ENCODE data around the gene CDC34.
"Not testable (repeated sequence)": the region's sequence is repeated elsewhere in the genome, so short reads cannot be mapped to it uniquely, and the experiment has no call there.

Gene CDC34

DNA sequence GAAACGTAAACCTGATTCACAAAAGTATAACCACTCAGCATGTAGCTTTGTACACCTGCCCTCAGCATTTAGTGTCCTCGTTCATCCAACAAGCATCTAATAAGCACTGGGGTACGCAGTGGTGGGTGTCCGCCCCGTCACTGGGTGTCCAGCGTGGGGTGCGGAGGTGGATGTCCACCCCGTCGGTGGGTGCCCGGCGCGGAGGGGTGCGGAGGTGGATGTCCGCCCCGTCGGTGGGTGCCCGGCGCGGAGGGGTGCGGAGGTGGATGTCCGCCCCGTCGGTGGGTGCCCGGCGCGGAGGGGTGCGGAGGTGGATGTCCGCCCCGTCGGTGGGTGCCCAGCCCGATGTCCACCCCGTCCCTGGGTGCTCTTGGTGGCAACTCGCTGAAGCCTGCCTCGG is 53.6 kb downstream of the CDC34 start:
- peaks cover 21% of the 10 kb centered on the region for H3K4me1 ChIP-seq (ENCODE audit: control insufficient read depth, insufficient read depth, low read length, unreplicated experiment)
- not testable (repeated sequence) for H3K27ac ChIP-seq (ENCODE audit: low read depth, low read length); H3K27me3 ChIP-seq (ENCODE audit: insufficient read depth, low read length)

DNA sequence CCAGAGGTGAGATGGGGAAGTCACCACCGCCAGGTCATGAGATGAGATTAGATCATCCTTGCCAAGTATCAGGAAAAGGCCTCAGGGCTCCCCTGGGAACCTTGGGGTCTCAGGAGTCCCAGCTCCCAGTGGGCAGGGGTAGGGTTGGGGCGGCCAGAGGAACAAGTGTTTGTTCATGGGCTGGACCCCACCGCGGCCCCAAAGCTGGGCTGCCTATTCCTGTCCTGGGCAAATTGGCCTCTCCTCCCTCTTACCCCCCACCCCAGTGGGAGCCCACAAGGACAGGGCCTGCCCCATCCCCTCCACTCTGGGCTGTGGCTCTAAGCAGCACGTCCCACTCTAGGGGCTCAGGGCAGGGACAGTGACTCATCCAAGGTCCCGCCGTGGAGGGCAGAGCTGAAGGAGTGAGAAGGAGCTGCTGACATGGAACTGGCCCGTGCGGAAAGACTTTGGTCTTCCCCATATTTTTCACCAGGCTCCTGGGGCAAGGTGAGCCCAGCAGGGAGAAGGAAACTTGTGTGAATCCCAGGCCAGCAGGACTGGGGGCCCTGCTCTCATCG is 54.1 kb downstream of the CDC34 start:
- H3K27ac ChIP-seq (ENCODE audit: low read depth, low read length) = no peak overlapping the region

More for the DNA sequence above, 53.6 kb downstream of the CDC34 start:
- not testable (repeated sequence) for H2AFZ ChIP-seq (ENCODE audit: low read length, unreplicated experiment); H3K79me2 ChIP-seq (ENCODE audit: control insufficient read depth, insufficient read depth, low read length, unreplicated experiment); H3K36me3 ChIP-seq (ENCODE audit: insufficient read depth, low read length); H3K4me3 ChIP-seq (ENCODE audit: low read depth, low read length)

DNA sequence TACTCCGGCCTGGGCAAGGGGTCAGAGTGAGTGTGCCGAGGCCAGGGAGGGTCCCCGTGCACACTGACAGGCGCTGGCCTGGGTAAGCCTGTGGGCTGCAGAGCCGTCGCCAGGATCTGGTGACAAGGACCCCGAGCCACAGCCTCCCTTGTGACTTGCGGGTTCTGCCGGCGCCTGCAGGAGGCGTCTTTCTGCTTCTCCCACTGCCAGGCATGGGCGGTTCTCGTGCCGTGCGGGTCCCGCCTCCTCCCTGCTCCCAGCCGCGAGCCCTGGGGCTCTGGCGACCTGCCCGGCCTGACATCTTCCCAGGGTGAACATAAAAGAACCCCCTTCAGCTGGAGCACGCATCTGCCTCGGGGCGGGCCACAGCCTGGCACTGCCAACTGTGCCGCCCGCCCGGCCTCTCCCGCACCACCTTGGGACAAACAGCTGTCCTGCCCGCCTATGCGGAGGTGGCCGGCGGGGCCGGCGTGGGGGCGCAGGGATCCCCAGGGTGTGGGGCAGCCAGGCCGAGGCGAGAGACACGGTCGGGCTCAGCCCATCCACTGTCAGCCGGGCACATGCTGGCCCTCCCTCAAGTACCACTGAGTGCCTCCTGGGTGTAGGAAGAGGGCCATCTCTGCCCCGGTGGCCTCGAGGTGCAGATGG is 56.7 kb downstream of the CDC34 start:
- no peaks in the 10 kb centered on the region for H3K36me3 ChIP-seq (ENCODE audit: insufficient read depth, low read length)
- peaks cover 15% of the 10 kb centered on the region for H3K4me1 ChIP-seq (ENCODE audit: control insufficient read depth, insufficient read depth, low read length, unreplicated experiment)
- peaks cover 9% of the 10 kb centered on the region; the same call in 1 of the 2 replicates for H3K27me3 ChIP-seq (ENCODE audit: insufficient read depth, low read length)
- no peaks in the 10 kb centered on the region for H3K79me2 ChIP-seq (ENCODE audit: control insufficient read depth, insufficient read depth, low read length, unreplicated experiment)
- H2AFZ ChIP-seq (ENCODE audit: low read length, unreplicated experiment) = no peak overlapping the region
- no peak overlapping the region for H3K4me3 ChIP-seq (ENCODE audit: low read depth, low read length)
- no peak overlapping the region for H3K27ac ChIP-seq (ENCODE audit: low read depth, low read length)

More for the DNA sequence above, 54.1 kb downstream of the CDC34 start:
- Histone ChIP-seq H3K4me1 (ENCODE audit: control insufficient read depth, insufficient read depth, low read length, unreplicated experiment) (peaks cover 21% of the 10 kb centered on the region), H3K4me3 (ENCODE audit: low read depth, low read length) (no peak overlapping the region), H3K27me3 (ENCODE audit: insufficient read depth, low read length) (peaks cover under 1% of the 10 kb centered on the region; the same call in 1 of the 2 replicates), H2AFZ (ENCODE audit: low read length, unreplicated experiment) (no peak overlapping the region), H3K36me3 (ENCODE audit: insufficient read depth, low read length) (no peaks in the 10 kb centered on the region), H3K79me2 (ENCODE audit: control insufficient read depth, insufficient read depth, low read length, unreplicated experiment) (no peaks in the 10 kb centered on the region)

DNA sequence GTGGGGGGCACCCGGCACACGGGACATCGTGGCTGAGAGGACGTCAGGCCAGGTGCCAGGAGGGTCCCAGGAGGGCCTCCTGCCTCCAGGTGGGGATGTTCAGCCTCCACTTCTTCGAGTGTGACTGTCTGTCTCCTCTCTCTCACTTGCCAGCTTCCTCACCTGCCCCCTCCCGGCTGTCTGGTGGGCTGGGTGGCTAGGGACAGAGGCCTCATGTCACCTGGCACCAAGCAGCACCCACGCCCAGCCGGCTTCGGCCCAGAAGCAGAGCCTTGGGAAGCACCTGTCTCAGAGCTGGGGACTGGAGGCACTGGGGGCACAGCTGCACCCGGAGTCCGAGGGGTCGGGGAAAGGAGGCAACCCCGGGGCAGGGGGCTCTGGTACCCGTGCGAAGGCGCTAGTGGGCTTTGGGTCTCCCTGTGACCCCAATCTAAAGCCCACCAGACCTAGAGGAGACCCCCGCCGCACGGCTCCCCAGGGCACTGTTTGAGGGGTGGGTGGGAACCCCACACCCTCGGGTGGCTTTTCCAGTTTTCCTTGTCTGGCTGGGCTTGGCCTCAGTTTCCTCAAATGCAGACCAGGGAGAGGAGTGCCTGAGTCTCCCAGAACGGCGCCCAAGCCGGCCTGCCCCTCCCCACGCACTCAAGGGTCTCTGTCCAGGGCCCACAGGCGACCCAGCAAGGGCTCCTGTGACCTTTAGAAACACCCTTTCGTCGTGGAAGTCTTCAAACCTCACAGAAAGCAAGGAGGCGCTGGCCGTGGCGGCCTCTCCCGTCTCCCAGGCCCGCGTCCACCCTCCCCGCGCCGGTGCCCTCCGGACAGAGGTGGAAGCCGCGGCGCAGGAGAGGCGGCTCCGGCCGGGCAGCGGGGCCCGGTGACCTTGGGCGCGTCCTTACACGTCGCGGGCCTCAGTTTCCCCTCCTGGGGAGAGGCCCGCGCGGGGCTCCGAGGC is 57.5 kb downstream of the CDC34 start:
- H3K27me3 ChIP-seq (ENCODE audit: insufficient read depth, low read length) = peaks cover 9% of the 10 kb centered on the region; the same call in 1 of the 2 replicates
- peaks cover 15% of the 10 kb centered on the region for H3K4me1 ChIP-seq (ENCODE audit: control insufficient read depth, insufficient read depth, low read length, unreplicated experiment)
- H3K79me2 ChIP-seq (ENCODE audit: control insufficient read depth, insufficient read depth, low read length, unreplicated experiment) = no peaks in the 10 kb centered on the region
- H3K4me3 ChIP-seq (ENCODE audit: low read depth, low read length) = no peak overlapping the region
- H2AFZ ChIP-seq (ENCODE audit: low read length, unreplicated experiment) = no peak overlapping the region
- no peaks in the 10 kb centered on the region for H3K36me3 ChIP-seq (ENCODE audit: insufficient read depth, low read length)
- H3K27ac ChIP-seq (ENCODE audit: low read depth, low read length) = no peak overlapping the region

DNA sequence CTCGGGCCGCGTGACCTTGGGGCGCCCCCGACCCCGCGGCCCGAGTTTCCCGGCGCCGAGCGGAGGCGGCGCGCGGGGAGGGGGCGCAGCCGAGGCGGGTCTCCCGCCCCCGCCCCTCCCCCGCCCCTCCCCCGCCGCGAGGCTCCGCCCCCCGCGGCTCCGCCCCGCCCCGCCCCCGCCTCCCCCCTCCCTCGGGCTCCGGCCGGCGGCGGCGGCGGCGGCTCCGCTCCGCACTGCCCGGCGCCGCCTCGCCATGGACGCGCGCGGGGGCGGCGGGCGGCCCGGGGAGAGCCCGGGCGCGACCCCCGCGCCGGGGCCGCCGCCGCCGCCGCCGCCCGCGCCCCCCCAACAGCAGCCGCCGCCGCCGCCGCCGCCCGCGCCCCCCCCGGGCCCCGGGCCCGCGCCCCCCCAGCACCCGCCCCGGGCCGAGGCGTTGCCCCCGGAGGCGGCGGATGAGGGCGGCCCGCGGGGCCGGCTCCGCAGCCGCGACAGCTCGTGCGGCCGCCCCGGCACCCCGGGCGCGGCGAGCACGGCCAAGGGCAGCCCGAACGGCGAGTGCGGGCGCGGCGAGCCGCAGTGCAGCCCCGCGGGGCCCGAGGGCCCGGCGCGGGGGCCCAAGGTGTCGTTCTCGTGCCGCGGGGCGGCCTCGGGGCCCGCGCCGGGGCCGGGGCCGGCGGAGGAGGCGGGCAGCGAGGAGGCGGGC is 58.3 kb downstream of the CDC34 start, which contains the start of gene HCN2:
Gene HCN2 (plus strand): TSS at position 189 of the 703 bp plus-strand sequence. CDS start 65 bp downstream, at position 254.
- Histone ChIP-seq H3K4me1 (ENCODE audit: control insufficient read depth, insufficient read depth, low read length, unreplicated experiment) (peaks cover 15% of the 10 kb centered on the region), H3K27me3 (ENCODE audit: insufficient read depth, low read length) (peaks cover 9% of the 10 kb centered on the region; the same call in 1 of the 2 replicates), H3K79me2 (ENCODE audit: control insufficient read depth, insufficient read depth, low read length, unreplicated experiment) (no peaks in the 10 kb centered on the region), H2AFZ (ENCODE audit: low read length, unreplicated experiment) (no peak within 1 kb of the TSS), H3K4me3 (ENCODE audit: low read depth, low read length) (peak within 1 kb of the TSS; percentile 33; the same call in 1 of the 2 replicates), H3K27ac (ENCODE audit: low read depth, low read length) (no peak within 1 kb of the TSS), H3K36me3 (ENCODE audit: insufficient read depth, low read length) (no peaks in the 10 kb centered on the region)

DNA sequence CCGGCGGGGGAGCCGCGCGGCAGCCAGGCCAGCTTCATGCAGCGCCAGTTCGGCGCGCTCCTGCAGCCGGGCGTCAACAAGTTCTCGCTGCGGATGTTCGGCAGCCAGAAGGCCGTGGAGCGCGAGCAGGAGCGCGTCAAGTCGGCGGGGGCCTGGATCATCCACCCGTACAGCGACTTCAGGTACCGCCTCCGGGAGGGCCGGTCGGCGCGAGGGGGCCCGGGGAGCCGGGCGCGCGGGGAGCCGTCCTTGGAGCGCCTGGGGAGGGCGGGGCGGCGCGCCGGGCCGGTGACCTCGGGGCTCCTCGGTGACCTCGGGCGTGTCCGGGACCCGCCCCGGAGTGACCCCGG is 58.8 kb downstream of the CDC34 start:
- peaks cover 15% of the 10 kb centered on the region for H3K4me1 ChIP-seq (ENCODE audit: control insufficient read depth, insufficient read depth, low read length, unreplicated experiment)
- no peak overlapping the region for H3K27ac ChIP-seq (ENCODE audit: low read depth, low read length)
- no peaks in the 10 kb centered on the region for H3K36me3 ChIP-seq (ENCODE audit: insufficient read depth, low read length)
- no peaks in the 10 kb centered on the region for H3K79me2 ChIP-seq (ENCODE audit: control insufficient read depth, insufficient read depth, low read length, unreplicated experiment)
- peak overlapping the region; percentile 33; the same call in 1 of the 2 replicates for H3K4me3 ChIP-seq (ENCODE audit: low read depth, low read length)
- H3K27me3 ChIP-seq (ENCODE audit: insufficient read depth, low read length) = peaks cover 9% of the 10 kb centered on the region; the same call in 1 of the 2 replicates
- H2AFZ ChIP-seq (ENCODE audit: low read length, unreplicated experiment) = no peak overlapping the region

DNA sequence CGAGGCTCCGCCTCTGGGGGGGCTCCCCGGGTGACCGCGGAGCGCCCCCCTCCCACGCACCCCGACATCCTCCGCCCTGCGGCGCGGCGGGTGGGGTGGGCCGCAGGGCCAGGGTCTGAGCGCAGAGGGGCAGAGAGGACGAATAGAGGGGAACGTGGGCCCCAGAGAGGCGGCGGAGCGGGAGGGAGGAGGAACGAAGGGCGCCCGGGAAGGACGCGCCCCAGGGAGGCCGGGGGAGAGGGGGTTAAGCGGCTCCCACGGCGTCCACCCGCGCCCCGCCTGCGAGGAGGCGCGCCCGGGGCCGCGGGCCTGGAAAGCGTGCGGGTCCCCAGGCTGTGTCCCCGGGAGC is 59.2 kb downstream of the CDC34 start:
- peaks cover 9% of the 10 kb centered on the region; the same call in 1 of the 2 replicates for H3K27me3 ChIP-seq (ENCODE audit: insufficient read depth, low read length)
- H2AFZ ChIP-seq (ENCODE audit: low read length, unreplicated experiment) = no peak overlapping the region
- H3K4me3 ChIP-seq (ENCODE audit: low read depth, low read length) = peak overlapping the region; percentile 33; the same call in 1 of the 2 replicates
- no peaks in the 10 kb centered on the region for H3K36me3 ChIP-seq (ENCODE audit: insufficient read depth, low read length)
- no peak overlapping the region for H3K27ac ChIP-seq (ENCODE audit: low read depth, low read length)
- peaks cover 15% of the 10 kb centered on the region for H3K4me1 ChIP-seq (ENCODE audit: control insufficient read depth, insufficient read depth, low read length, unreplicated experiment)
- H3K79me2 ChIP-seq (ENCODE audit: control insufficient read depth, insufficient read depth, low read length, unreplicated experiment) = no peaks in the 10 kb centered on the region

DNA sequence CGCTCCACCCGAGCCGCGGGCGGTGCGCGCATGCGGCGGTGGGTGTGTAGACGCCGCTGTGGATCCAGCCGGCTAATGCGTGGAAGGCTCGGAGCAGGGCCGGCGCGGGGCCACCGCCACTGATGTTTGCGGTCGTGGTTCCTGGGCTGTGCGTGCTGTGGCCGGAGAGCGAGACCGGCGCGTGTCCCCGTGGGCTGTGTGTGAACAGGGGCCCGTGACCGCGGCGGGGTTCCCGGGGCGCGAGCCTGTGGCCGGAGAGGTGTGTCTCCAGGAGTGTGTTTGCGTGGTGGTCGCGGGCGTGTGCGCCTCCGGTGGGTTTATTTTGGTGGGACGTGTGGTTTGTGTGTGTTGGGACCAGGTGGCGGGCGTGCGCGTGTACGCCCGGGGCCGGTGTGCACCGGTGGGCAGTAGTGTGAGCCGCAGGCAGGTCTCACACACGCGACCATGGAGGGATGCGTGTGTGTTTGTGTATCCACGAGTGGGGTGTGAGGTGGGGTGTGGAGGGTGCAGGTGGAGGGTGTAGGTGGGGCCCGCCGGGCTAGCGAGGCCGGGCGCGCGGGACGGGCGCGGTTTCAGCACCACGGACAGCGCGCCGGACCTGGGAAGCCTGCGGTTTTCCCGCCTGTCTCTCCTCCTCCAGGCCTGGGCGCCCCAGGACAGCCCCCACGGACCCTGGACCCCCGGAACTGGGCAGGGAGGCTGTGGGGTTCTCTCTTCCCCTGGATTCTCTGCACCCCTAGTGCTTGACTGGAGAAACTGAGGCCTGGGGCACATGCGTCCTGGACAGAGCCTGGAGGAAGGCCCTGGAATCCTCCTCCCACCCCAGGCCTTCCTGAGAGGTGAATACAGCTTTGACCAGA is 59.8 kb downstream of the CDC34 start:
- H3K4me1 ChIP-seq (ENCODE audit: control insufficient read depth, insufficient read depth, low read length, unreplicated experiment) = peaks cover 15% of the 10 kb centered on the region
- no peaks in the 10 kb centered on the region for H3K36me3 ChIP-seq (ENCODE audit: insufficient read depth, low read length)
- H3K79me2 ChIP-seq (ENCODE audit: control insufficient read depth, insufficient read depth, low read length, unreplicated experiment) = no peaks in the 10 kb centered on the region
- no peak overlapping the region for H2AFZ ChIP-seq (ENCODE audit: low read length, unreplicated experiment)
- H3K4me3 ChIP-seq (ENCODE audit: low read depth, low read length) = peak overlapping the region; percentile 3; the same call in 1 of the 2 replicates
- peaks cover 9% of the 10 kb centered on the region; the same call in 1 of the 2 replicates for H3K27me3 ChIP-seq (ENCODE audit: insufficient read depth, low read length)
- no peak overlapping the region for H3K27ac ChIP-seq (ENCODE audit: low read depth, low read length)

All from ACC112 (cell line).